Activated CD4-positive, alpha-beta T cell treated with anti-CD3 and anti-CD28 coated beads, Interleukin-2, amount 50 U/mL, for 1 hour (primary cell): Measurements from ENCODE around the gene CTIF.

ENCODE experiments used
- DNase-seq: peaks from one replicate; pipeline ENCODE4 v3.0.0-alpha.2; 2020

CTIF gene

GRCh38 chr18:48669991-48670750 lies 131.3 kb downstream of the CTIF start:
- no peak for DNase-seq

DNA sequence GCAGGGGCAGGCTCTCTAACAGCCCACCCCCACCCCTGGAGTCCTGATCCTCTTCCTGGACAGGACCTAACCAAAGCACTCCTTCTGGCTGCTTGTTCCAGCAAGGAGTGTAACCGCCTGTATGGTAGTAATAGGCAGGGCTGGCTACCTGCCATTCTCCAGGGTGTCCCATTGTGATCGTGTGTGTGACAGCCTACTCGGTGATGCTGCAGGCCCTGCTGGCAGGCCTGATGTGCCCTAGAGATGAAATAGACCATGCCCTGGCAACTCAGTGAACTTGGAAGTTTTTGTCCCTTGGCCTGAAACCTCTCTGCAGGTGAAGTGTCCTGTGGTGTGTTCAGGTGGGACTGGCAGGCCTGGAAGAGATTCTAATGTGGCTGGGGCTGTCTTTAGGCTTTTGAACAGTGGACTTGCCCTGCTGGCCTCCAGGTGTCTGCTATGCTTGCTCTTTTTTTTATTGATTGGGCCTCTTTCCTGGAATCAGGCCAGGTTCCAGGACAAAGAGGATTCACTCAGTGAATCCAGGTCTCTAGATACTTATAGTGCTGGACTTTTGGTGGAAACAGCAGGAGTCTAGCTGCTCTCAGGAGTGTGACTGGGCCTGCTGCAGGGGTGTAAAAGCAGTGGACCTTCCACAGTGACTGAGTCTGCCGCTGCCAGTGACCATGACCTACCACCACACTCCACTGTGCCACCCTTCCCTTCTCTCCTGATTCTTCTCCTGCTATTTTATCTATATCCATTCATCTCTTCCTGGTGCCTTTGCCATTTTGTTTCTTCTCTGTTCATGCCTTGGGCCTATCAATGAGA lies 132.1 kb downstream of the CTIF start:
- DNase-seq, result no peak

DNA sequence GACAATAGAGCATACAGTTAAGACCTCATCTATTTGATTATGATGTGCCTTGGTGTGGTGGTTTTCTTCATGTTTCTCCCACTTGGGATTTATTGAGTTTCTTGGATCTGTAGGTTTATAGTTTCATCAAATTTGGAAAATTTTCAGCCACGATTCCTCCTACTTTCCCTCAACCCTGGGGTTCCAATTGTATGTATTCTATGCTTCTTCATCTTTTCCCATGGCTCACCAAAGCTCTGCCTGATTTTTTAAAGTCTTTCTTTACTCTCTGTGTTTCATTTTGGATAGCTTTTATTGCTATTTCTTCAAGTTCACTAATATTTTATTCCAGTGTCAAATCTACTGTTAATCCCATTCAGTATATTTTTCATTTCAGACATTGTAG lies 132.7 kb downstream of the CTIF start:
- DNase-seq, result no peak

GRCh38 chr18:48672671-48673340 lies 134.0 kb downstream of the CTIF start:
- DNase-seq, result no peak

DNA sequence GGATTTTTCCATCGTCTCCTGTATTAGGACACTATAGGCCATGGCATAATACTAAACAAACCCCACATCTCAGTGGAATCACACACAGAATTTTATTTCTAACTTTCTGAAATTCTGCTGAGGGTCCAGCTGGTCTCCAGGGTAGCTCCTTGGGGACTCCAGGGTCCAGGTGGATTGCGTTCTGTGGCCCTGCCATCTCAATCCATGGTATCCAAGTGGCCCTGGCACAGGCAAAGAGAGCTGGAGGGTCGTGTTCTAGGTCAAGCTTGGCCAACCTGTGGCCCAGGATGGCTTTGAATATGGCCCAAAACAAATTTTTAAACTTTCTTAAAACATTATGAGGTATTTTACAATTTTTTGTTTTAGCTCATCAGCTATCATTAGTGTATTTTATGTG lies 134.6 kb downstream of the CTIF start:
- DNase-seq, result no peak

GRCh38 chr18:48673853-48674721 lies 135.3 kb downstream of the CTIF start:
- DNase-seq, result no peak

GRCh38 chr18:48674758-48675351 lies 136.0 kb downstream of the CTIF start:
- no peak for DNase-seq

GRCh38 chr18:48675352-48675761 lies 136.5 kb downstream of the CTIF start:
- DNase-seq, result peak; percentile 81

DNA sequence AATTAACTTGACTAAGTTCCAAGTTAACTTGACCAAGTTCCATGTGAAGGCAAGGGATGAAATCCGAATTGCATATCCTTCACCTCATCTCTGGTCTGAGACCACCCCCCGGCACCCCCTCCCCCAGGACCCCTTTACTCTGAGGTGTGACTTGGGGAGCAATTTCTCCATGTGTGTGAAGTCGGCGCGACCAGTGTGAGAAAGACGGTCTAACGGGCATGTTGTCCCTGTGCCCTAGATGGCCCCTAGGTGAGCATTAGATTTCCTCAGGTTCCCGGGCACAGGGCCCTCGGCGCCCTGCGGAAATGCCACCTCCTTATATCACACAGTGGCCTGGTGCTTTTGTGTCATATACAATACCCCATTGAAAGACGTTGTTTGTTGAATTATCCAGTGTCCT lies 137.1 kb downstream of the CTIF start:
- no peak for DNase-seq

DNA sequence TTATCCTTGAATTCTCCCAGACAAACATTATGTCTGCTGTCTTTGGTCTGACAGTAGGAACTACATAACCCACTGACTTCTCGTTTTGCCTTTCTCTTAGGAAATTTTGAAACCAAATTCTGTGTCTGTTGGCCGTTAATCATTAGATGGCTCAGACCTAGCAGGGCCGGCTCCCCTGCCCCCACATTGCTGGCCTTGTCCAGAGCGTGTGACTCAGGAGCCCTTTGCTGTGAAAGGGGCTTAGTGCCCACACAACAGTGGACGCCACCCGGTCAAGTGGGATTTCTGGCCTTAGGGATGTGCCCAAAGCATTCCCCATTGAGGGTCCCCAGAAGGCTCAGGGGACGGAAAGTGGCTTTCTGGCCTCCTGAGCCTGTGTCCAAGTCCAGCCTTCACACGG lies 137.5 kb downstream of the CTIF start:
- no peak for DNase-seq

DNA sequence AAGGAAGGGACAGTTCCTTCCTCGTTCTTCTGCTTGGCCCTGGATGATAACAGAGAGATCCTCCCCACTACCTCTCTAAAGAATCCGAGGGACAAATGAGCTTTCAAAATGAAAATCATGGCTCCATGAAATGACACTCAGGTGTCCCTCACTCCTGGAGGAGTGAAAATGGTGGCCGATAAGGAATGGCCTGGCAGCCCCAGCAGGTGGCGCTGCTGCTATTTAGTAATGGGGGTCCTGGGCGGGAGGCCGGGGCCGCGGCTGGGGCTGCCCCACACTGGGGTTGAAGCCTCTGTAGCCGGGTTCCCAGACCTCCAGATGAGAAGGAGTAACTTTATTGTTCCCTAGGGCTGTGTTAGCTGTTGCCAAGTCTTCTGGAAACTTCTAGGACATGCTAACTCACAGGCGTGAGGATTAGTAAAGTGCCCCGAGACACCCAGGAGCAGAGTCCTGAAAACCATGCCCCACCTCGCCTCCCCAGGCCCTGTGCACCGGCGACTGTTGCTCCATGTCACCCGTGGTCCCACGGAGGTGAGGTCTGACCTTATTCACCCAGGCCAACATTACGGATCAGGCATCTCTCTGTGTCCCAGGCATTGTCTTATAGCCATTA lies 138.0 kb downstream of the CTIF start:
- DNase-seq, result peak; percentile 65

GRCh38 chr18:48678237-48679115 lies 139.6 kb downstream of the CTIF start:
- DNase-seq, result no peak

- DNase-seq, result no peak
Observed at GRCh38 chr18:48679236-48679635, 140.4 kb downstream of the CTIF start.

- DNase-seq, result no peak
Observed at GRCh38 chr18:48680339-48681250, 141.8 kb downstream of the CTIF start.

DNA sequence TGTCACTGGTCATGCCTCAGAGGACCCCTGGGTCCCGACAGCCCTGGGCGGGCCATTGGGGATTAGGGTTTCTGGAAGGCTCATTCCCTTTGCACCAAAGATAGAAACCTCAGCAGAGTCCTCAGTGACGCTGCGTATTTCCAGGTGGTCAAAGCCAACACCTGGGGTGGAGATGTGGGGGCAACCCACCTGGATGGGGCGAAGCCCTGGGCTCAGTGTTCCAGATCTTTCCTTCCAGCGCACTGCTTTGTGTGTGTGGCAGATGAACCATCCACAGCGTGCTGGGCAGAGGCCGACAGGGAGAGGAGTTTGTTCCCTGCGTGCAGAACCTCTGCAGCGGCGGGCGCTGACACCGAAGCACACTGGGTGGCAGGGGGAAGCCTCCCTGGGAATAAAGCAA lies 143.9 kb downstream of the CTIF start:
- DNase-seq, result no peak

- DNase-seq, result no peak
Observed at GRCh38 chr18:48683197-48683596, 144.4 kb downstream of the CTIF start.

- DNase-seq, result no peak
Observed at GRCh38 chr18:48683661-48684060, 144.8 kb downstream of the CTIF start.

GRCh38 chr18:48687346-48688042 lies 148.7 kb downstream of the CTIF start:
- no peak for DNase-seq

GRCh38 chr18:48688961-48689360 lies 150.1 kb downstream of the CTIF start:
- DNase-seq, result no peak
